Stimulated activated memory B cell treated with anti-CD40 and anti-IgM and Interleukin-4, amounts not matched to agents 10 μg/mL and 1 μg/mL and 100 μg/mL, for 72 hours (primary cell): ENCODE data around the gene DMTF1.
"Not testable (repeated sequence)": the region's sequence is repeated elsewhere in the genome, so short reads cannot be mapped to it uniquely, and the experiment has no call there.

Source experiments
- ATAC-seq: fragments of 150-1000 bp; cut with Tn5 transposase; 2 replicates; pipeline ENCODE4 v1.10.0; 2021
- H3K27ac Mint-ChIP-seq: one replicate; pipeline ENCODE4 v1.8.0; 2022; ENCODE audit warnings: mild to moderate bottlenecking, mixed read lengths
- H3K27me3 Mint-ChIP-seq: one replicate; pipeline ENCODE4 v1.8.0; 2022; ENCODE audit warnings: mixed read lengths
- H3K36me3 Mint-ChIP-seq: one replicate; pipeline ENCODE4 v1.8.0; 2022; ENCODE audit warnings: mixed read lengths
- H3K4me1 Mint-ChIP-seq: one replicate; pipeline ENCODE4 v1.8.0; 2022; ENCODE audit warnings: mixed read lengths
- H3K4me3 Mint-ChIP-seq: one replicate; pipeline ENCODE4 v1.8.0; 2022; ENCODE audit warnings: mild to moderate bottlenecking, moderate library complexity, mixed read lengths
- H3K9me3 Mint-ChIP-seq: one replicate; pipeline ENCODE4 v1.8.0; 2022; ENCODE audit warnings: mixed read lengths

Gene DMTF1

DNA sequence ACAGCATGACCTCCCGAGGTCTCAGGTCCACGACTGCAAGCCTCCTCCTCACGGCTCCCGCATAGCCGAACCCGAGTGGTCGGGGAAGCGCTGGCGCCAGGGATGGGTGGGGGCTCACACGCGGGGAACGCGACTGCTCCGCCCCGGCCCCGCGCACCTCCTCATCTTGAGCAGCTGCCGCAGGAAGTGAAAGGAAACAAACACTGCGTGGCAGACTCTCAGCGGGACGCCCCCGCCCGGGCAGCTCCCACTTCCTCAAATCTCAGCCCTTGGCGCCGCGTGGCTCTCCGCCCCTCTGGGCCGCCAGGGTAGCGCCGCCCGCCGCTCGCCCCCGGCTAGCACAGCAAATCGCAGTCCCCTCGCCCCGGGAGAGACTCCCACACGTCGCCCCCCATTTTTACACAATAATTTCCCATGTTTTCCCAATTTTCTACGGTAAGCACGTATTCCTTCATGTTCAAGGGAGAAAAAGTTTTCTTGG is 67.3 kb downstream of the DMTF1 start, which contains the start of gene TMEM243:
Gene TMEM243, minus strand, starts transcription at position 188 of the 481 bp plus-strand sequence. CDS start 229 bp downstream, outside the sequence.
- peak; percentile 86 for ATAC-seq
- Mint-ChIP-seq H3K4me1 (peaks cover 32% of the 10 kb centered on the region), H3K4me3 (peak within 1 kb of the TSS; percentile 94), H3K27me3 (no peaks in the 10 kb centered on the region), H3K9me3 (no peaks in the 10 kb centered on the region), H3K36me3 (peaks cover 18% of the 10 kb centered on the region), H3K27ac (peak within 1 kb of the TSS; percentile 97)

DNA sequence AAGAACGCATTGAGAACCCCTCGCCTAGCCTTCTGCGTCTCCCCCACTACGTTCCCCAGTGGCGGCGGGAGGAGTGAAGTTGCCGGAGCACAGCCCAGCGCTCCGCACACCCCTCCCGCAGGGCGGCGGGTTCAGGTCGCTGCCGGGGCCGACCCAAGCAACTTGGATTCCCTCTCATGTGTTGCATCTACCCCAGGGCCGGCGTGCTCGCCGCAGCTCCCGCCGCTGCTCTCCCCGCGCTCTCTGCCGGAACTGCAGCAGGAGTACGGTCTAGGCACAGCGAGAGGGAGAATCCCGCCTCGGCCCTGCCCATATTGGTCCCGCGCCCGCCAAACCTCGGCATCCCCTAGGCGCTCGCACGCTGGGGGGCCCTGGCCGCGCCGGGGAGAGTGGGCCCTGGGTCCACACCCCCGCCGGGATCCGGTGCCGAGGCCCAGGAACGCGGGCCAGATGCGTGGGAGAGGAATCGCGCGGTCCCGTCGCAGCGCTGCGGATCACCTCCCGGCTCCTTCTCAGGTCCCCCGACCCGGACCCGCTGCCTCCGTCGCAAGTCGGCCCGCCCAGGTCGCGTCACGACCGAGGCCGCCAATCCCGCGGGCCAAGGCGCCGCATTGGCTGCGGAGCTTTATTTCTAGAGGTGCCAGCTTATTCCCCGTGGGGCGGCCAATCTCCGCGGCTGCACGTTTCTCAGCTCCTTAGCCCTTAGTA is 67.9 kb downstream of the DMTF1 start:
- Mint-ChIP-seq H3K27me3 (no peaks in the 10 kb centered on the region), H3K4me1 (peaks cover 30% of the 10 kb centered on the region), H3K9me3 (no peaks in the 10 kb centered on the region), H3K4me3 (peak overlapping the region; percentile 94), H3K27ac (peak overlapping the region; percentile 97), H3K36me3 (peaks cover 17% of the 10 kb centered on the region)
- peak; percentile 77 for ATAC-seq

DNA sequence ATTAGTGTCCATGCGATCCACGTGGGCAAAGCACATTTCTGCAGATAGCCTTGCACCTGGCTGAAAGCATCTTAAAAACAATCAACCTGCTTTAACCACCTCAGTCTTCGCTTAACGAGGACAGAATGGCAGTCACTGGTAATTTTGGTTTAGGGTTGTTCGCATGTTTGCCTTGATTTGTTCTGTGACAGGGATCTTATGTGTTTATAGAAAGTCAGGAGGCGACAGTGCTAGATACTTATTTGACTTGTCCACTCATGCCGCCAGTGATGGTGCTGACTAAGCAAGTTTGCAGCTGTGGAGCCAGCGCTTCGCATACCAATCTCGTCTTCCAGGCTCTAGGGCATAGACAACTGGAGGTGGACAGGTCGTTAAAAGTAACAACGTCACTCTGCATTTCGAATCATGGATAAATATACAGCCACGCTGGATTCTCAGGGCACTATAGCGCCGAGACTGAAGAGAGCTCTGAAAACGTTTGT is 68.5 kb downstream of the DMTF1 start:
- peak overlapping the region; percentile 97 for H3K27ac Mint-ChIP-seq
- peaks cover 29% of the 10 kb centered on the region for H3K4me1 Mint-ChIP-seq
- peak overlapping the region; percentile 94 for H3K4me3 Mint-ChIP-seq
- no peak for ATAC-seq
- no peaks in the 10 kb centered on the region for H3K27me3 Mint-ChIP-seq
- peaks cover 17% of the 10 kb centered on the region for H3K36me3 Mint-ChIP-seq
- no peaks in the 10 kb centered on the region for H3K9me3 Mint-ChIP-seq

DNA sequence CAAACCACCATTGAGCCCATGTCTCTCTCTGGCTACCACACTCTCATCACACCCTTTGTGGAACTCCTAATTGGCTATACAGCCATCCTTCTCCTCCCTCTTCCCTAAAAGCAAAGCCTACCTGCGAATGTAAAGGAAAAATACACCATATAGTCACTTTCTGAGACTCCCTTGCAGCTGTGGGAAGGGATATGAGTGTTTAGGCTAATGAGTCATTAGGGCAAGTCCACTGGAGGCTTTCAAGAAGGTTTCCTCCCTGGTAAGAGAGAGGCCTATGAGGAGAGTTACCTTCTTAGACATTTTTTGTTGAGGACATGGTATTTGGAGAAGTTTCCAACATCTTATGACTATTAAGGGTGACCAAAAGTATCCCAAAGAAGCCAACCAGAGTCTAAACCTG is 71.4 kb downstream of the DMTF1 start:
- ATAC-seq = no peak
- peaks cover 24% of the 10 kb centered on the region for H3K4me1 Mint-ChIP-seq
- no peak overlapping the region for H3K27ac Mint-ChIP-seq
- H3K4me3 Mint-ChIP-seq = no peak overlapping the region
- peaks cover 8% of the 10 kb centered on the region for H3K36me3 Mint-ChIP-seq
- H3K9me3 Mint-ChIP-seq = no peaks in the 10 kb centered on the region
- no peaks in the 10 kb centered on the region for H3K27me3 Mint-ChIP-seq

DNA sequence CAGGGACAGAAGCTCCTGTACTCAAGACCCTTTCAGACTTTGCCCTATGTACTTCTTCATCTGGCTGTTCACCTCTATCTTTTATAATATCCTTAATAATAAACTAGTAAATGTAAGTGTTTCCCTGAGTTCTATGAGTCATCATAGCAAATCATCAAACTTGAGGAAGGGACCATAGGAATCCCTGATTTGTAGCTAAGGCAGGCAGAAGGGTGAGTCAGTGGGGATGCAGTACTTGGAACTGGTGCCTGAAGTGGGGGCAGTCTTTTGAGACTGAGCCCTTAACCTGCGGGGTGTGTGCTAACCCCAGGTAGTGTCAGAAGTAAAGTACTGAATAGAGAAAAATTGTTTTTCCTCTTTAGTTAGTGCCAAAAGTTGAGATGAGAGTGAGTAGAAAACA is 73.4 kb downstream of the DMTF1 start:
- Mint-ChIP-seq H3K36me3 (no peaks in the 10 kb centered on the region), H3K9me3 (no peaks in the 10 kb centered on the region), H3K4me3 (no peak overlapping the region), H3K4me1 (peaks cover 22% of the 10 kb centered on the region), H3K27ac (no peak overlapping the region), H3K27me3 (no peaks in the 10 kb centered on the region)
- no peak for ATAC-seq

DNA sequence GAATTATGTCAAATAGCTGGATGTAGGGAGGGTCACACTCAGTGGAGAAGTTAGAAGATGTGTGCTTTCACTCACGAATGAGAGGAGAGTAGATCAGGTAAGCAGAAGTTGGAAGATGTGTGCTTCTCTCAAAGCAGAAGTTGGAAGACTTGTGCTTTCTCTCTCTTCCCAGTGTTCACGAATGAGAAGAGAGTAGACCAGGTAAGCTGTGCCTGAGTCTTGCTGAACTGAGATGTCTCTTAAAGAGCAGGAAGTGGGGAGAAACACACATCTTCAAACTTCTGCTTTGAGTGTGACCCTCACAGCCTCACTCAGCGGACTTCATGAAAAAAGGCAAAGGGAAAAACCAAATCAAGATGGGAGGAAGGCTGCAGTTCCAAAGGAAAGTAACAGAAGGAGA is 74.2 kb downstream of the DMTF1 start:
- no peaks in the 10 kb centered on the region for H3K36me3 Mint-ChIP-seq
- peak; percentile 65 for ATAC-seq
- H3K4me1 Mint-ChIP-seq = peaks cover 22% of the 10 kb centered on the region
- H3K27ac Mint-ChIP-seq = peak overlapping the region; percentile 63
- no peaks in the 10 kb centered on the region for H3K9me3 Mint-ChIP-seq
- peak overlapping the region; percentile 19 for H3K4me3 Mint-ChIP-seq
- H3K27me3 Mint-ChIP-seq = no peaks in the 10 kb centered on the region

DNA sequence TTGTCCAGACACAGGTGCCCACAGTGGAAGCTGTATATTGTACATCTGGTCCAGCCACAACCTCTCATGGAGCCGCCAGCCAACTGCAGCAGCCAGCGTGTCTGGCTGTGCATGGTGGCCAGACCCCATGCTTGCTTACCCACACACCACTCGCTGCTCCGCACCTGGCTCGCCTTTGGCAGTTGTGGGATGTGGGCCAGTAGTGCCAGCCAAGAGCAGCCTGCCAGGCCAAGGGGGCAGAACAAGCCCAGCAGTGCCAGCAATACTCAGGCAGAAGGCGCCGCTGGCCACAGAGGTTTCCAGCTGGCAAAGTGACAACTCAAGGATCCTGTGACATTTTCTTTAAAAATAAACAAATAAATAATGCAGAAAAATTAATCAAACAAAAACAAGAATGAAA is 79.0 kb downstream of the DMTF1 start:
- ATAC-seq = no peak
- H3K9me3 Mint-ChIP-seq = no peaks in the 10 kb centered on the region
- no peaks in the 10 kb centered on the region for H3K36me3 Mint-ChIP-seq
- no peak overlapping the region for H3K4me3 Mint-ChIP-seq
- no peak overlapping the region for H3K27ac Mint-ChIP-seq
- H3K4me1 Mint-ChIP-seq = peaks cover 14% of the 10 kb centered on the region
- no peaks in the 10 kb centered on the region for H3K27me3 Mint-ChIP-seq

DNA sequence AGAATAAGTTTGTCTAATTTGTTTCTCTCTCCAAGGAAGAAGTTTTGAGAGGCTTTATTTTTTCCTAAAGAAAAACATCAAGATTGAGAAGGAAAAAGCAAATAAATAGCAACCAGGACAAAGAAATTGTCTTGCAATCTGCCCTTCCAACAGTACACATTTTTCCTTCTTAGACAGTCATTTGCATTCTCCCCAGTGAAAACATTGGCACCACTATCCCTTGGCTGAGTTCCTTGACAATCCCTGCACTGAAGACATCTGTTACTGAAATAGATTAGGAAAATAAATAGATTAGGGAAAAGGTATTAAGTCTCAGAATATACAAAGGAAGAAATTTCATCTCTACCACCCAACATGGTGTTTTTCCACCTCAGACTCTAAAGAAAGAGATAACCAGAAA is 79.5 kb downstream of the DMTF1 start:
- Mint-ChIP-seq H3K27ac (no peak overlapping the region), H3K27me3 (no peaks in the 10 kb centered on the region), H3K4me3 (no peak overlapping the region), H3K4me1 (peaks cover 12% of the 10 kb centered on the region), H3K36me3 (no peaks in the 10 kb centered on the region), H3K9me3 (no peaks in the 10 kb centered on the region)
- ATAC-seq = no peak

DNA sequence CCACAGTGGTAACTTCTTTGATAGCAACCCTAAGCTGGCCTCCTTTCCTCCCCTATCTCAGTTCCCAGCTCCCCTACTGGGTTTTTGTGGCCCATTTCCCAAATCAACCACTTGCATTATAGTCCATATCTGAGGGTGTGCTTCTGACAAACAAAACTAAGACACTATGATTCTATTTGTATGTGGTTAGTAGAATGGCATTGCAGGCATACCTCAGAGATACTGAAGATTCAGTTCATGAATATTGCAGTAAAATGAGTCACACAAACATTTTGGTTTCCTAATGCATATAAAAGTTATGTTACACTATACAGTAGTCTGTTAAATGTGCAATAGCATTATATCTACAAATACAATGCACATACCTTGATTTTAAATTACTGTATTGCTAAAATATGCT is 82.7 kb downstream of the DMTF1 start:
- Mint-ChIP-seq H3K9me3 (no peaks in the 10 kb centered on the region), H3K4me1 (peaks cover 6% of the 10 kb centered on the region), H3K27me3 (peaks cover 12% of the 10 kb centered on the region), H3K36me3 (no peaks in the 10 kb centered on the region), H3K4me3 (no peak overlapping the region), H3K27ac (no peak overlapping the region)
- no peak for ATAC-seq

DNA sequence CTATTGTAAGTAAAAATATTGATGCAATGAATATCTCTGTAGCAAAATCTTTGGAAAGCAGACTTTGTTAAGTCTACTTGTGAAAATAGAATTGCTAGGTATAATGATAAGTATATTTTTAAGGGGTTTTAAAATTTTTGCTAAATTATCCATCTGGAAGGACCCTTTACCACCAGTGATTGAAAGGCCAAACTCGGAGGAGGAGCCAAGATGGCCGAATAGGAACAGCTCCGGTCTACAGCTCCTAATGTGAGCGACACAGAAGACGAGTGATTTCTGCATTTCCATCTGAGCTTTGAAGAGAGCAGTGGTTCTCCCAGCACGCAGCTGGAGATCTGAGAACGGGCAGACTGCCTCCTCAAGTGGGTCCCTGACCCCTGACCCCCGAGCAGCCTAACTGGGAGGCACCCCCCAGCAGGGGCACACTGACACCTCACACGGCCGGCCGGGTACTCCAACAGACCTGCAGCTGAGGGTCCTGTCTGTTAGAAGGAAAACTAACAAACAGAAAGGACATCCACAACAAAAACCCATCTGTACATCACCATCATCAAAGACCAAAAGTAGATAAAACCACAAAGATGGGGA is 86.3 kb downstream of the DMTF1 start:
- ATAC-seq, H3K4me1 Mint-ChIP-seq: not testable (repeated sequence)

DNA sequence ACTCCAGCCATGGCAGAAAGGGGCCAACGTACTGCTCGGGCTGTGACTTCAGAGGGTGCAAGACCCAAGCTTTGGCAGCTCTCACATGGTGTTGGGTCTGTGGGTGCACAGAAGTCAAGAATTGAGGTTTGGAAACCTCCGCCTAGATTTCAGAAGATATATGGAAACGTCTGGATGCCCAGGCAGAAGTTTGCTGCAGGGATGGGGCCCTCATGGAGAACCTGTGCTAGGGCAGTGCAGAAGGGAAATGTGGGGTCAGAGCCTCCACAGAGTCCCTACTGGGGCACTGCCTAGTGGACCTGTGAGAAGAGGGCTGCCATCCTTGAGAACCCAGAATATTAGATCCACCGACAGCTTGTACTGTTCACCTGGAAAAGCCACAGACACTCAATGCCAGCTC is 93.4 kb downstream of the DMTF1 start:
- not testable (repeated sequence) for H3K27ac Mint-ChIP-seq, H3K4me3 Mint-ChIP-seq, H3K4me1 Mint-ChIP-seq, ATAC-seq
- Mint-ChIP-seq H3K36me3 (peaks cover 13% of the 10 kb centered on the region), H3K27me3 (peaks cover 23% of the 10 kb centered on the region), H3K9me3 (peaks cover 12% of the 10 kb centered on the region)

More for the DNA sequence above, 86.3 kb downstream of the DMTF1 start:
- peaks cover 24% of the 10 kb centered on the region for H3K27me3 Mint-ChIP-seq
- H3K9me3 Mint-ChIP-seq, H3K36me3 Mint-ChIP-seq, H3K4me3 Mint-ChIP-seq, H3K27ac Mint-ChIP-seq: not testable (repeated sequence)
